Adrenal gland (tissue), 5 donors: Measurements from ENCODE around the gene COL1A2.

ENCODE experiments used
- CTCF ChIP-seq, 6 experiments: fragments of 450-650 bp in 4 of 6; fragments of 200-600 bp in 2 of 6; sonication (generic) in 1 of 6; IDR thresholded peaks; 1 replicate in 5 of 6; 2 replicates in 1 of 6; pipeline versions ENCODE4 v1.5.1 to v1.8.0; 2016 to 2021; ENCODE audit warnings: antibody characterized with exemption in 6 of 6, mild to moderate bottlenecking in 2 of 6, moderate library complexity in 1 of 6
- POLR2A ChIP-seq, 2 donors: fragments of 450-650 bp; IDR thresholded peaks; one replicate each; pipeline ENCODE4 v1.6.1; 2017; ENCODE audit warnings: antibody characterized with exemption in 2 of 2, mild to moderate bottlenecking in 2 of 2, moderate library complexity in 1 of 2
- donor health status: DM: no; HTN: no; CAD: no.

GRCh38 chr7:94394109-94394436 is 622 bp upstream of the COL1A2 start:
- TF ChIP-seq CTCF (IDR thresholded peaks at IDR 0.05) (no peak), POLR2A (IDR thresholded peaks at IDR 0.05) (no peak)
